Esophagus (tissue), 2 donors: ENCODE data around the gene UBE3B. TPM values are rescaled to one million over a fixed set of nuclear protein-coding genes. Genes with fewer than 3 reads are reported as not detected.

Experiments
- polyA plus RNA-seq, 2 donors: library from polyadenylated mRNA; stranded (reverse); fragments of 200-250 nt; gene quantifications; one replicate each; pipeline ENCODE4 v1.2.3, GENCODE V29; 2013
- donor health status: healthy with polysubstance abuse.
- donor health status: Bipolar disorder and iron deficiency.

UBE3B gene
- polyA plus RNA-seq, 2 donors, result 12.6 to 14.0 TPM

Other genes starting within 250 kb of the UBE3B start
- gene FOXN4, start 168.3 kb upstream of the UBE3B start, polyA plus RNA-seq, result not detected
- under 1 TPM; 0.62 to 0.86 TPM for gene MYO1H, start 129.7 kb upstream of the UBE3B start, polyA plus RNA-seq
- gene KCTD10, start 334 bp upstream of the UBE3B start, polyA plus RNA-seq, result 10 to 100 TPM; 15.4 to 28.2 TPM
- 10 to 100 TPM; 42.5 to 50.3 TPM for gene MMAB, start 95.9 kb downstream of the UBE3B start, polyA plus RNA-seq
- gene MVK, start 96.2 kb downstream of the UBE3B start, polyA plus RNA-seq, result 10 to 100 TPM; 52.3 to 82.3 TPM
- 1 to 10 TPM; 3.2 to 3.9 TPM for gene FAM222A, start 236.2 kb downstream of the UBE3B start, polyA plus RNA-seq